C4-2B (cell line): ENCODE measurements around the gene PPDPF.

Experiments
- CTCF ChIP-seq: fragments of 450-650 bp; conservative IDR thresholded peaks from 2 replicates; pipeline ENCODE4 v1.5.1; 2017; ENCODE audit warnings: mild to moderate bottlenecking
- ZFX ChIP-seq: fragments of 450-650 bp; IDR thresholded peaks from 2 replicates; pipeline ENCODE4 v1.6.1; 2017

DNA sequence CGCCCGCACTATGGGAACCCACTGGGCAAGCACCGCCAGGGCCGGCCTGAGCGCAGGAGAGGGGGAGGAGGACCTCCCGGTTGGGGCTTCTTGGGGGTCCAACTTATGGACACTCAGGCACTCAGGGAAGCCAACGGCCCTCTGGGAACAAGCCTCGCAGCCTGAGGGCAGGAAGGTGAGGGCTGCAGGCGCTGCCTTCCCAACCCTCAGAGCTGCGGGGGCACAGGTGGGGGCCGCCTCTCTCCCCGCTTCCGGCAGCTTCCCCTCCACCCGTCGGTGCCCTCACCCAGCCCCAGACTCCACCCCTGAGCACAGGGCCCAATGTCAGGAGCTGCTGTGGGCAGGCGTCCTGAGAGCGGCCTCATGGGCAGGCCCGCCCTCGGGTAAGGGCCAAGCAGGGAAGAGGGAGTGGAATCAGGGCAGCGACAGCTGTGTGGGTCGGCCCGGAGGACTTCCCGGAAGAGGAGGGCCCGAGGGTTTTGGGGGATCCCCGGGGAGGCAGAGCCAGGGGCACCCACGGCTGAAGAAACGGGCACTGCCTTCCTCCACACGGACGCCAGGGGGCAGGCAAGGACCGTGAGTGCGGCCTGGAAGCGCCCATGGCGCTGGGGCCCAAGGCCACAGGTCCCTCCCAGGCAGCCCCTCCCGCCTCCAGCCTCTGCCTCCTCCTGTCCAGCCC lies 17.1 kb downstream of the PPDPF start:
- TF ChIP-seq CTCF (peak; percentile 94), ZFX (0 out of 2 replicates have a peak, but pooled peaks have one; percentile 5)
